ENCODE results near the gene APRT. TPM values are rescaled to one million over a fixed set of nuclear protein-coding genes. Genes with fewer than 3 reads are reported as not detected.

APRT gene
- total RNA-seq, 4 donors from 2014 or later, result 60.6 to 141 (median 98.6) TPM

- Histone ChIP-seq H3K9me3 (no peaks in the 10 kb centered on the region), H3K36me3 (peaks cover 0 to 24% (median 15%) of the 10 kb centered on the region in 4 donors), H3K27ac (replicated peaks in 1 of 4) (peak overlapping the region; percentile 86 to 97 (median 92)), H3K4me1 (peaks cover 26 to 45% (median 40%) of the 10 kb centered on the region in 4 donors), H3K4me3 (peak overlapping the region in 1 of 4 donors; percentile 77), H3K27me3 (no peaks in the 10 kb centered on the region)
- 58% methylated on average over 20 of the region's 26 CpGs for WGBS
- DNase-seq (ENCODE audit: extremely low spot score), result no peak
- intact Hi-C loops (cut with DNase I), result loop anchor here (2.0 to 10.0 kb wide), 2 partner anchors 43 to 361 kb away; partner anchors contain the start of genes CDH15, GALNS and TRAPPC2L
- no peak for TF ChIP-seq CTCF (IDR thresholded peaks at IDR 0.05)
- TF ChIP-seq POLR2A (IDR thresholded peaks at IDR 0.05; ENCODE audit: low read depth), result no peak
- TF ChIP-seq EP300 (IDR thresholded peaks at IDR 0.05), result no peak
- TF ChIP-seq POLR2AphosphoS5 (IDR thresholded peaks at IDR 0.05), result no peak
Observed at GRCh38 chr16:88813269-88814143, 1.8 kb upstream of the APRT start.

DNA sequence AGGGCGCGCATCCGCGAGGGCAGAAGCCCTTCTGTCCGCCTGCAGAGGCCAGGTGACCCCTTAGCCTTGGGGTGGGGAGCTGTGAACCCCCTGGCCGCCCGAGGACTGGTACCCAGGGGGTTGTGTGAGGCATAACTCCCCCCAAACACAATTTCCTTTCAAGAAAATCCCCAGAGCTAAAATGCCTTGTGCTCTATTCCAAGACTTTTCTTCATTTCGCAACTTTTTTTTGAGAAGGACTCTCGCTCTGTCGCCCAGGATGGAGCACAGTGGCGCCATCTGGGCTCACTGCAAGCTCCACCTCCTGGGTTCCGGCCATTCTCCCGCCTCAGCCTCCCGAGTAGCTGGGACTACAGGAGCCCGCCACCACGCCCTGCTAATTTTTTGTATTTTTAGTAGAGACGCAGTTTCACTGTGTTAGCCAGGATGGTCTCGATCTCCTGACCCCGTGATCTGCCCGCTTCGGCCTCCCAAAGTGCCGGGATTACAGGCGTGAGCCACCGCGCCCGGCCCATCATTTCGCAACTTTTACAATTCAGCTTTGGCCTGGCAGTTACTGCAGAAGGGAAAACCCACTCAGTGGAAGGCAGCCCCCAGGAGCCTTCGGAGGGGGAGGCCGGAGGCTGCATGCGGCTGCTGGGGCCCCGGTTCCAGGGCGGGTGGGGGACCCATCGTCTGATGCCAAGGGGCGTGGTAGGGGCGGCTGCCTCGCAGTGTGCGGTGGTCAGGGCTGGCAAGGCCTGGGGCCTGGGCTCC lies 963 bp upstream of the APRT start:
- intact Hi-C loops (cut with DNase I), result loop anchor here (2.0 to 10.0 kb wide), 2 partner anchors 44 to 362 kb away; partner anchors contain the start of genes CDH15, GALNS and TRAPPC2L
- WGBS, result 50% methylated on average over 28 of the region's 37 CpGs
- H3K27me3 ChIP-seq, result no peaks in the 10 kb centered on the region
- H3K36me3 ChIP-seq, result peaks cover 0 to 31% (median 23%) of the 10 kb centered on the region in 4 donors
- H3K27ac ChIP-seq (replicated peaks in 1 of 4), result peak overlapping the region; percentile 86 to 97 (median 92)
- DNase-seq (ENCODE audit: extremely low spot score), result no peak
- H3K4me3 ChIP-seq, result peak overlapping the region; percentile 77 to 90 (median 81)
- H3K9me3 ChIP-seq, result no peaks in the 10 kb centered on the region
- TF ChIP-seq POLR2AphosphoS5 (IDR thresholded peaks at IDR 0.05) (no peak), CTCF (IDR thresholded peaks at IDR 0.05) (peak in 2 of 3 experiments; percentile 3 to 6)
- H3K4me1 ChIP-seq, result peaks cover 26 to 45% (median 40%) of the 10 kb centered on the region in 4 donors

- intact Hi-C loops (cut with DNase I), result loop anchor here (10.0 kb wide), 1 partner anchor 364 kb away; the partner anchor contains the start of gene CDH15
- Histone ChIP-seq H3K36me3 (peaks cover 0 to 28% (median 24%) of the 10 kb centered on the region in 4 donors), H3K4me1 (peaks cover 26 to 45% (median 40%) of the 10 kb centered on the region in 4 donors), H3K4me3 (peak overlapping the region; percentile 77 to 90 (median 81)), H3K27me3 (no peaks in the 10 kb centered on the region), H3K27ac (replicated peaks in 1 of 4) (peak overlapping the region; percentile 86 to 97 (median 92)), H3K9me3 (no peaks in the 10 kb centered on the region)
- no peak for DNase-seq (ENCODE audit: extremely low spot score)
- no CpG with 5 or more reads among the region's 65 CpGs for WGBS
- TF ChIP-seq CTCF (IDR thresholded peaks at IDR 0.05) (no peak), POLR2AphosphoS5 (IDR thresholded peaks at IDR 0.05) (peak; percentile 52 to 97), POLR2A (IDR thresholded peaks at IDR 0.05; ENCODE audit: low read depth) (peak; percentile 73)
Observed at GRCh38 chr16:88810912-88811768, 588 bp downstream of the APRT start.

Measured in esophagus muscularis mucosa (tissue), 4 donors.